Endothelial cell of umbilical vein (primary cell): Measurements from ENCODE around the gene ELOVL5.

Experiments used
- EZH2 ChIP-seq: IDR thresholded peaks from 2 replicates; pipeline ENCODE4 v1.6.1; 2012; ENCODE audit warnings: borderline replicate concordance, low read depth, mild to moderate bottlenecking, moderate library complexity, low read length, inconsistent platforms; ENCODE audit not compliant: severe bottlenecking
- FOS ChIP-seq: IDR thresholded peaks from 2 replicates; pipeline ENCODE4 v1.6.1; 2011; ENCODE audit warnings: mild to moderate bottlenecking, low read length, moderate library complexity, borderline replicate concordance; ENCODE audit not compliant: insufficient read depth
- POLR2A ChIP-seq: IDR thresholded peaks from 2 replicates; pipeline ENCODE4 v1.6.1; 2012; ENCODE audit warnings: low read depth, mild to moderate bottlenecking, control low read depth, low read length
- POLR2AphosphoS5 ChIP-seq: IDR thresholded peaks from 2 replicates; pipeline ENCODE4 v1.6.1; 2012; ENCODE audit warnings: low read depth, mild to moderate bottlenecking, control low read depth, low read length, moderate library complexity; ENCODE audit not compliant: insufficient read depth
- TF ChIP-seq, protein P1 (sequence below), 2 donors: IDR thresholded peaks; 1 replicate in 1 of 2; 2 replicates in 1 of 2; pipeline ENCODE4 v1.5.1; 2011; ENCODE audit warnings: low read length in 2 of 2, mild to moderate bottlenecking in 2 of 2, moderate library complexity in 2 of 2, control low read depth in 1 of 2, inconsistent platforms in 1 of 2, low read depth in 1 of 2; ENCODE audit not compliant: insufficient read depth in 1 of 2; ENCODE audit errors: extremely low read depth in 1 of 2

DNA sequence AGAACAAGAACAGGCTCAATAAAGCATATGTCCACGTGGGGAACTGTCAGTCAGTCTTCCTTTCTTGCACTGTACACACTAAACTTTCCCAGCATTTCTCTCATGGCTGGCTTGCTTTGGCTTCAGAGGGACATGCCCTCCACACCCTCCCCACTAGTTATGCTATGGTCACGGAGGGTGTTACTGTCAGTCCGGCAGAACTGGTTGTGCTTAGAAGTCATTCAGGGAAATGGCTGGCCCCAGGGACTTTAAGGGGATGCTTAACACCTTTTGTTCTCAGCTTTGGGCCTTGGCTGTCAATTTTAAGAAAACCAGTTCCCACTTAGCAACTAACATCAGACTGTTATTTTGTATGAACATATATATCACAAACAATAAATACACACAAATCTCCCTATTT, 55.1 kb downstream of the ELOVL5 start:
- no peak for TF ChIP-seq POLR2AphosphoS5
- TF ChIP-seq EZH2: no peak
- TF ChIP-seq, protein P1, sequence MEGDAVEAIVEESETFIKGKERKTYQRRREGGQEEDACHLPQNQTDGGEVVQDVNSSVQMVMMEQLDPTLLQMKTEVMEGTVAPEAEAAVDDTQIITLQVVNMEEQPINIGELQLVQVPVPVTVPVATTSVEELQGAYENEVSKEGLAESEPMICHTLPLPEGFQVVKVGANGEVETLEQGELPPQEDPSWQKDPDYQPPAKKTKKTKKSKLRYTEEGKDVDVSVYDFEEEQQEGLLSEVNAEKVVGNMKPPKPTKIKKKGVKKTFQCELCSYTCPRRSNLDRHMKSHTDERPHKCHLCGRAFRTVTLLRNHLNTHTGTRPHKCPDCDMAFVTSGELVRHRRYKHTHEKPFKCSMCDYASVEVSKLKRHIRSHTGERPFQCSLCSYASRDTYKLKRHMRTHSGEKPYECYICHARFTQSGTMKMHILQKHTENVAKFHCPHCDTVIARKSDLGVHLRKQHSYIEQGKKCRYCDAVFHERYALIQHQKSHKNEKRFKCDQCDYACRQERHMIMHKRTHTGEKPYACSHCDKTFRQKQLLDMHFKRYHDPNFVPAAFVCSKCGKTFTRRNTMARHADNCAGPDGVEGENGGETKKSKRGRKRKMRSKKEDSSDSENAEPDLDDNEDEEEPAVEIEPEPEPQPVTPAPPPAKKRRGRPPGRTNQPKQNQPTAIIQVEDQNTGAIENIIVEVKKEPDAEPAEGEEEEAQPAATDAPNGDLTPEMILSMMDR (IDR thresholded peaks at IDR 0.05; ENCODE audit: extremely low read depth in 1 of 2, insufficient read depth in 1 of 2, low read depth in 1 of 2, low read length in 2 of 2): no peak
- no peak for TF ChIP-seq POLR2A
- no peak for TF ChIP-seq FOS
